Astrocyte (in vitro differentiated cells and primary cell): Measurements from ENCODE around the gene CDC25B. TPM values are rescaled to one million over a fixed set of nuclear protein-coding genes. Genes with fewer than 3 reads are reported as not detected.

Experiments used
- DNase-seq: peaks from one replicate; pipeline ENCODE4 v3.0.0-alpha.2; 2010; ENCODE audit warnings: low read depth
- FAIRE-seq: peaks from 2 replicates; lab custom pipeline; 2011; peaks lifted over from hg19 to GRCh38; lab: Jason Lieb, UNC
- H2AFZ ChIP-seq: 2 replicates; pipeline ENCODE4 v1.6.0; 2012; ENCODE audit warnings: low read depth, low read length, inconsistent platforms
- H3K27ac ChIP-seq: 2 replicates; pipeline ENCODE4 v1.5.1; 2011; ENCODE audit warnings: low read depth, low read length, inconsistent platforms
- H3K27me3 ChIP-seq: 2 replicates; pipeline ENCODE4 v1.6.0; 2011; ENCODE audit warnings: low read length, inconsistent platforms; ENCODE audit not compliant: insufficient read depth
- H3K36me3 ChIP-seq: 2 replicates; pipeline ENCODE4 v1.5.1; 2011; ENCODE audit warnings: low read length, inconsistent platforms; ENCODE audit not compliant: insufficient read depth
- H3K4me1 ChIP-seq: 2 replicates; pipeline ENCODE4 v1.5.1; 2011; ENCODE audit warnings: low read length, inconsistent platforms; ENCODE audit not compliant: insufficient read depth
- H3K4me2 ChIP-seq: 2 replicates; pipeline ENCODE4 v1.6.0; 2012; ENCODE audit warnings: low read length, inconsistent platforms
- H3K4me3 ChIP-seq: 2 replicates; pipeline ENCODE4 v1.5.1; 2011; ENCODE audit warnings: low read depth, mild to moderate bottlenecking, low read length, inconsistent platforms; ENCODE audit not compliant: insufficient read depth
- H3K79me2 ChIP-seq: 2 replicates; pipeline ENCODE4 v1.6.0; 2012; ENCODE audit warnings: mild to moderate bottlenecking, low read length, inconsistent platforms; ENCODE audit not compliant: insufficient read depth
- H3K9ac ChIP-seq: 2 replicates; pipeline ENCODE4 v1.6.0; 2012; ENCODE audit warnings: mild to moderate bottlenecking, low read length, inconsistent platforms
- H3K9me3 ChIP-seq: 2 replicates; pipeline ENCODE4 v1.5.1; 2012; ENCODE audit warnings: low read depth, mild to moderate bottlenecking, low read length, inconsistent platforms; ENCODE audit not compliant: insufficient read depth
- H4K20me1 ChIP-seq: 2 replicates; pipeline ENCODE4 v1.6.0; 2012; ENCODE audit warnings: low read length, inconsistent platforms; ENCODE audit not compliant: insufficient read depth
- H3K27ac Mint-ChIP-seq: one replicate; pipeline ENCODE4 v1.8.0; 2021; ENCODE audit warnings: mild to moderate bottlenecking, mixed read lengths; ENCODE audit not compliant: unreplicated experiment
- H3K27me3 Mint-ChIP-seq: one replicate; pipeline ENCODE4 v1.8.0; 2021; ENCODE audit warnings: low read depth, mixed read lengths; ENCODE audit not compliant: unreplicated experiment
- H3K36me3 Mint-ChIP-seq: one replicate; pipeline ENCODE4 v1.8.0; 2021; ENCODE audit warnings: low read depth, mixed read lengths; ENCODE audit not compliant: unreplicated experiment
- H3K4me1 Mint-ChIP-seq: one replicate; pipeline ENCODE4 v1.8.0; 2021; ENCODE audit warnings: low read depth, mixed read lengths; ENCODE audit not compliant: unreplicated experiment
- H3K4me3 Mint-ChIP-seq: one replicate; pipeline ENCODE4 v1.8.0; 2021; ENCODE audit warnings: mild to moderate bottlenecking, moderate library complexity, mixed read lengths; ENCODE audit not compliant: unreplicated experiment
- H3K9me3 Mint-ChIP-seq: one replicate; pipeline ENCODE4 v1.8.0; 2021; ENCODE audit warnings: mild to moderate bottlenecking, mixed read lengths; ENCODE audit not compliant: unreplicated experiment
- EZH2 ChIP-seq: IDR thresholded peaks from 2 replicates; pipeline ENCODE4 v1.6.1; 2012; ENCODE audit warnings: mild to moderate bottlenecking, low read length, inconsistent platforms; ENCODE audit not compliant: insufficient read depth
- total RNA-seq: library from RNA; stranded (reverse); gene quantifications from 2 replicates; pipeline ENCODE4 v1.2.1, GENCODE V29; 2021
- TF ChIP-seq, protein P1 (sequence below): IDR thresholded peaks from 2 replicates; pipeline ENCODE4 v1.5.1; 2011; ENCODE audit warnings: low read depth, mild to moderate bottlenecking, inconsistent platforms, low read length, moderate library complexity; ENCODE audit not compliant: insufficient read depth

Gene CDC25B
- total RNA-seq, 1 donor from 2014 or later: 8.5 TPM

DNA sequence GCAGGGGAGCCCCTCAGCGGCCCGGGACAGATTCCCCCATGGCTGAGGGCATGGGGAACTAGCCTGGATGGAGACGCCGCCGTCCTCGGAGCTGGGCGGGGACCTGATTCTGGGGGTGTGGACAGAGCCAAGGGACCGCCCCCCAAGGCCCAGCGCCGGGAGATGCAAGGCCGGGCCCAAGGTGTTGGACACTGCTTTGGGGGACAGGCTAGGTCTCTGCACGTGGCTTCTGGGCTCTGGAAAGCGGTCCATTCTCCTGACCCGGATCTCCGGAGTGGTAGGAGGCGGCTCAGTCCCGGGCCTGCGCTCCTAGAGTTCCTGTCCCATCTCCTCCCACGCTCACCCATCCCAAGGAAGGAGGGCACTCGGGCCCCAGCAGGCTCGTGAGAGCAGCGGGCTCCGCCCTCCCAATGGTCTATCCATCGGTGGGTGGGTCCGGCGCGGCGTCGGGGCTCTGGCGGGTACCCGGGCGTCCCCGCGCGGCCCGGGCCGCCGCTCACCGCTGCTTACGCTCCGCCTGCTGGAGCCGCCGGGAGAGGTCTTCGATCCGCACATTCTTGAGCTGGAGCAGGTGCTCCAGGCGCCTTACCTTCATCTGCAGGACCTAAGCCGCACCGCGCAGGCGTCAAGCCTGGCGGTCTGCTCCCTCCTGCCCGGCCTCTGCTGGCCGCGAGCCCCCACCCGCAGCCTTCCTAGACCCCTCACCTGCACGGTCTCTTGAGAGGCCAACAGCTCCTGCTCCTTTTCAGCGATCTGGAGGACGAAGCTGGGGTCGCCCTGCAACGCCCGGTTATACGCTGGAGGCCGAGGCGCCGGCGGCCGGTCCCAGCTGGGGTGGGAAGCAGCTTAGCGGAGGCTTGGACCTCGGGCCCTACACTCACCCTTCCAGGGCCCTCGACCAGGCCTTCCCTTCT, 18.1 kb upstream of the CDC25B start:
- TF ChIP-seq EZH2: no peak
- TF ChIP-seq, protein P1, sequence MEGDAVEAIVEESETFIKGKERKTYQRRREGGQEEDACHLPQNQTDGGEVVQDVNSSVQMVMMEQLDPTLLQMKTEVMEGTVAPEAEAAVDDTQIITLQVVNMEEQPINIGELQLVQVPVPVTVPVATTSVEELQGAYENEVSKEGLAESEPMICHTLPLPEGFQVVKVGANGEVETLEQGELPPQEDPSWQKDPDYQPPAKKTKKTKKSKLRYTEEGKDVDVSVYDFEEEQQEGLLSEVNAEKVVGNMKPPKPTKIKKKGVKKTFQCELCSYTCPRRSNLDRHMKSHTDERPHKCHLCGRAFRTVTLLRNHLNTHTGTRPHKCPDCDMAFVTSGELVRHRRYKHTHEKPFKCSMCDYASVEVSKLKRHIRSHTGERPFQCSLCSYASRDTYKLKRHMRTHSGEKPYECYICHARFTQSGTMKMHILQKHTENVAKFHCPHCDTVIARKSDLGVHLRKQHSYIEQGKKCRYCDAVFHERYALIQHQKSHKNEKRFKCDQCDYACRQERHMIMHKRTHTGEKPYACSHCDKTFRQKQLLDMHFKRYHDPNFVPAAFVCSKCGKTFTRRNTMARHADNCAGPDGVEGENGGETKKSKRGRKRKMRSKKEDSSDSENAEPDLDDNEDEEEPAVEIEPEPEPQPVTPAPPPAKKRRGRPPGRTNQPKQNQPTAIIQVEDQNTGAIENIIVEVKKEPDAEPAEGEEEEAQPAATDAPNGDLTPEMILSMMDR: no peak
- Histone ChIP-seq H3K4me1 (no peaks in the 10 kb centered on the region), H2AFZ (peak overlapping the region; percentile 84), H3K36me3 (no peaks in the 10 kb centered on the region), H3K27me3 (peaks cover 5% of the 10 kb centered on the region), H3K27ac (no peak overlapping the region), H3K4me2 (peak overlapping the region; percentile 84), H4K20me1 (peaks cover 16% of the 10 kb centered on the region), H3K4me3 (peak overlapping the region; percentile 43), H3K9me3 (no peaks in the 10 kb centered on the region), H3K9ac (peak overlapping the region; percentile 34), H3K79me2 (peaks cover 3% of the 10 kb centered on the region)
- peaks cover 9% of the 10 kb centered on the region for H3K4me1 Mint-ChIP-seq
- DNase-seq (no peak), FAIRE-seq (no peak)
- H3K27me3 Mint-ChIP-seq: peaks cover 22% of the 10 kb centered on the region
- no peaks in the 10 kb centered on the region for H3K9me3 Mint-ChIP-seq
- no peak overlapping the region for H3K4me3 Mint-ChIP-seq
- H3K27ac Mint-ChIP-seq: no peak overlapping the region
- H3K36me3 Mint-ChIP-seq: no peaks in the 10 kb centered on the region

DNA sequence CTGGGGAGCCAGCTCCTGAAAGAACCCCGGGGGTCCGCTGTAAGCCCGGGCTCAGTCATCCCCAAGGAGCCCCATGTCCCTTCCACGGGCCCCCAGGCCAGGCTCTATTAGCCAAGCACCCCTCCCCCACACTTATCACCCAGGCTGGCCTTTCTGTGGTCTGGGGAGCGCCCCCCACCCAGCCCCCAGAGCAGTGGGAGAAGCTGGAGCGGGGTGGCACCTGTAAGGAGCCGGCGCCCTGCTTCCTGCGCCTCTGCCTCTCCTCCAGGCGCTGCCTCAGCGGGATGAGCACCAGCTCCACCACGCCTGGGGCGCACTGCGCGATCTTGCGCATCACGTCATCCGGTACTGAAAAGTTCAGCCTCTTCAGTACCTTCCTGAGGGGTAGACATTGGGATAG, 17.1 kb upstream of the CDC25B start:
- Histone ChIP-seq H3K36me3 (no peaks in the 10 kb centered on the region), H3K4me2 (no peak overlapping the region), H3K9ac (no peak overlapping the region), H4K20me1 (peaks cover 26% of the 10 kb centered on the region), H3K27ac (no peak overlapping the region), H3K27me3 (peaks cover 5% of the 10 kb centered on the region), H3K9me3 (no peaks in the 10 kb centered on the region), H3K79me2 (peaks cover 12% of the 10 kb centered on the region), H3K4me1 (no peaks in the 10 kb centered on the region), H3K4me3 (no peak overlapping the region), H2AFZ (no peak overlapping the region)
- FAIRE-seq (no peak), DNase-seq (no peak)
- H3K27me3 Mint-ChIP-seq: peaks cover 22% of the 10 kb centered on the region
- H3K9me3 Mint-ChIP-seq: no peaks in the 10 kb centered on the region
- peaks cover 2% of the 10 kb centered on the region for H3K36me3 Mint-ChIP-seq
- no peak overlapping the region for H3K27ac Mint-ChIP-seq
- TF ChIP-seq, protein P1: no peak
- TF ChIP-seq EZH2: no peak
- H3K4me1 Mint-ChIP-seq: peaks cover 9% of the 10 kb centered on the region
- H3K4me3 Mint-ChIP-seq: no peak overlapping the region
